K562 (cell line): ENCODE measurements around the gene LRRC4B. TPM values are rescaled to one million over a fixed set of nuclear protein-coding genes. Genes with fewer than 3 reads are reported as not detected.

Source experiments
- ARHGAP35 ChIP-seq: fragments of 450-650 bp; IDR thresholded peaks from 2 replicates; pipeline ENCODE4 v1.6.1; 2018; ENCODE audit not compliant: partially characterized antibody
- ARID2 ChIP-seq: fragments of 450-650 bp; IDR thresholded peaks from 2 replicates; pipeline ENCODE4 v1.6.1; 2017; ENCODE audit warnings: antibody characterized with exemption, mild to moderate bottlenecking
- FOXK2 ChIP-seq, 2 experiments: fragments of 450-650 bp; IDR thresholded peaks in 1 of 2; conservative IDR thresholded peaks in 1 of 2; 2 replicates each; pipeline ENCODE4 v1.6.1; 2016; ENCODE audit warnings: low read depth in 2 of 2, mild to moderate bottlenecking in 1 of 2
- OTX1 ChIP-seq: fragments of 450-650 bp; formaldehyde crosslinking; IDR thresholded peaks from 2 replicates; pipeline ENCODE4 v1.4.0; 2022; ENCODE audit warnings: mild to moderate bottlenecking
- SETDB1 ChIP-seq: IDR thresholded peaks from one replicate; pipeline ENCODE4 v1.6.1; 2012; ENCODE audit warnings: low read length, control low read depth, inconsistent platforms
- SMAD2 ChIP-seq: fragments of 150-350 bp; IDR thresholded peaks from 2 replicates; pipeline ENCODE4 v1.6.1; 2014; ENCODE audit warnings: low read depth, mild to moderate bottlenecking, low read length
- TBL1XR1 ChIP-seq, 2 experiments: IDR thresholded peaks; 2 replicates each; pipeline ENCODE4 v1.6.1; 2012; ENCODE audit warnings: improper control_type of control experiment in 2 of 2, low read length in 2 of 2, mild to moderate bottlenecking in 1 of 2
- TOE1 ChIP-seq, 2 experiments: fragments of 450-650 bp in 1 of 2; sonication (generic) in 1 of 2; formaldehyde crosslinking in 1 of 2; IDR thresholded peaks; 2 replicates each; pipeline versions ENCODE4 v1.7.1 to v1.8.0; 2016 to 2022; ENCODE audit warnings: borderline replicate concordance in 2 of 2, mild to moderate bottlenecking in 2 of 2, antibody characterized with exemption in 1 of 2, inconsistent platforms in 1 of 2, low read depth in 1 of 2, missing genetic modification reagents in 1 of 2, moderate library complexity in 1 of 2
- TRIM24 ChIP-seq, 2 experiments: fragments of 450-650 bp; IDR thresholded peaks; 2 replicates each; pipeline ENCODE4 v1.6.1; 2016
- ZNF584 ChIP-seq: fragments of 200-800 bp; sonication (Bioruptor generic); IDR thresholded peaks from 2 replicates; pipeline ENCODE4 v1.6.1; 2016; ENCODE audit warnings: low read depth, mild to moderate bottlenecking, missing genetic modification characterization, missing compliant biosample characterization
- ZNF695 ChIP-seq: fragments of 450-650 bp; formaldehyde crosslinking; IDR thresholded peaks from 2 replicates; pipeline ENCODE4 v1.4.0; 2020; ENCODE audit warnings: mild to moderate bottlenecking, moderate library complexity
- polyA plus RNA-seq, 8 experiments: library from polyadenylated mRNA; depleted of rRNA in 4 of 8; stranded (reverse) in 5 of 8; unstranded in 3 of 8; fragments of >200 nt; fragmentation: Nextera tagmentation in 2 of 8; fragmentation: Illumina TruSeq in 1 of 8; extraction: Ambion mirVana in 2 of 8; extraction: Trizol in 1 of 8; gene quantifications; 2 replicates each; pipeline versions ENCODE4 v1.2.1 to v1.2.3, GENCODE V29; 2011 to 2014; ENCODE audit warnings: inconsistent platforms in 1 of 8, missing spikeins in 1 of 8
- total RNA-seq, 7 experiments: library from RNA; depleted of rRNA in 6 of 7; stranded (reverse); fragments of >200 nt in 6 of 7; fragmentation: Illumina TruSeq in 2 of 7; extraction: Trizol in 2 of 7; gene quantifications; 2 replicates each; pipeline versions ENCODE4 v1.2.1 to v1.2.3, GENCODE V29; 2011 to 2021; ENCODE audit warnings: low replicate concordance in 1 of 7
- TF ChIP-seq, protein P1 (sequence below), 3 experiments: IDR thresholded peaks in 2 of 3; conservative IDR thresholded peaks in 1 of 3; 2 replicates each; pipeline ENCODE4 v1.5.1; 2011 to 2012; ENCODE audit warnings: low read length in 3 of 3, mild to moderate bottlenecking in 3 of 3, control low read depth in 2 of 3, improper control_type of control experiment in 1 of 3, inconsistent platforms in 1 of 3, low read depth in 1 of 3, mixed read lengths in 1 of 3, moderate library complexity in 1 of 3; ENCODE audit not compliant: insufficient read depth in 2 of 3
- TF ChIP-seq, protein P2 (sequence below): fragments of 250-450 bp; sonication (Bioruptor Pico); IDR thresholded peaks from 2 replicates; pipeline ENCODE4 v1.8.0; 2021; ENCODE audit warnings: moderate library complexity, mild to moderate bottlenecking, inconsistent platforms
- TF ChIP-seq, protein P3 (sequence below): fragments of 150-350 bp; IDR thresholded peaks from 2 replicates; pipeline ENCODE4 v1.6.1; 2014; ENCODE audit warnings: low read depth, mild to moderate bottlenecking, low read length, borderline replicate concordance
- TF ChIP-seq, protein P4 (sequence below): IDR thresholded peaks from 2 replicates; pipeline ENCODE4 v1.6.1; 2011; ENCODE audit warnings: borderline replicate concordance, low read depth, mild to moderate bottlenecking, moderate library complexity, low read length; ENCODE audit not compliant: insufficient read depth, poor library complexity, severe bottlenecking
- TF ChIP-seq, protein P5 (sequence below): fragments of 450-650 bp; formaldehyde crosslinking; conservative IDR thresholded peaks from 2 replicates; pipeline ENCODE4 v1.4.0; 2022; ENCODE audit warnings: mild to moderate bottlenecking, missing genetic modification characterization

The LRRC4B gene
- total and polyA plus RNA-seq, 9 of the 15 experiments (the other 6 are each of a cell fraction or from before 2014, with no cell fraction given): 0.18 to 9.6 (median 2.9) TPM; not detected in 2

DNA sequence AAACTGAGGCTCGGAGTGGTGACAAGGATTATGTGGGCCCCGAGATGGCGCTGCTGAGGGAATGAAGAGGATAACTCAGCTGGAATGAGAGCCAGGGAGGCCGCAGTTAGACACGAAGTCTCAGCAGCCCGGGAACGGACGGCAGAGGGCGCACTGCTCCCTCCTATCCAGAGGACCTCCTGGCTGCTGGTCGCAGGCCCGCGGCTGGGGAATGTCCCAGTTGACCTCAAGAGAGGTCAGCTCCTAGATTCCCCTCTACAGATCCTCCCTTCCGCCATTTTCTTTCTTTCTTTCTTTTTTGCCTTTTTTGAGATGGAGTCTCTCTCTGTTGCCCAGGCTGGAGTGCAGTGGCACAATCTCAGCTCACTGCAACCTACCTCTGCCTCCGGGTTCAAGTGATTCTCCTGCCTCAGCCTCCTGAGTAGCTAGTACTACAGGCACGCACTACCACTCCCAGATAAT is 30.4 kb downstream of the LRRC4B start (continued):
- TF ChIP-seq, protein P1, sequence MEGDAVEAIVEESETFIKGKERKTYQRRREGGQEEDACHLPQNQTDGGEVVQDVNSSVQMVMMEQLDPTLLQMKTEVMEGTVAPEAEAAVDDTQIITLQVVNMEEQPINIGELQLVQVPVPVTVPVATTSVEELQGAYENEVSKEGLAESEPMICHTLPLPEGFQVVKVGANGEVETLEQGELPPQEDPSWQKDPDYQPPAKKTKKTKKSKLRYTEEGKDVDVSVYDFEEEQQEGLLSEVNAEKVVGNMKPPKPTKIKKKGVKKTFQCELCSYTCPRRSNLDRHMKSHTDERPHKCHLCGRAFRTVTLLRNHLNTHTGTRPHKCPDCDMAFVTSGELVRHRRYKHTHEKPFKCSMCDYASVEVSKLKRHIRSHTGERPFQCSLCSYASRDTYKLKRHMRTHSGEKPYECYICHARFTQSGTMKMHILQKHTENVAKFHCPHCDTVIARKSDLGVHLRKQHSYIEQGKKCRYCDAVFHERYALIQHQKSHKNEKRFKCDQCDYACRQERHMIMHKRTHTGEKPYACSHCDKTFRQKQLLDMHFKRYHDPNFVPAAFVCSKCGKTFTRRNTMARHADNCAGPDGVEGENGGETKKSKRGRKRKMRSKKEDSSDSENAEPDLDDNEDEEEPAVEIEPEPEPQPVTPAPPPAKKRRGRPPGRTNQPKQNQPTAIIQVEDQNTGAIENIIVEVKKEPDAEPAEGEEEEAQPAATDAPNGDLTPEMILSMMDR (IDR thresholded peaks at IDR 0.05 in 2 of 3, conservative IDR thresholded peaks at IDR 0.05 in 1 of 3; ENCODE audit: insufficient read depth in 2 of 3, low read depth in 1 of 3, low read length in 3 of 3): peak; percentile 97 to 99 (median 98)
- TF ChIP-seq, protein P2, sequence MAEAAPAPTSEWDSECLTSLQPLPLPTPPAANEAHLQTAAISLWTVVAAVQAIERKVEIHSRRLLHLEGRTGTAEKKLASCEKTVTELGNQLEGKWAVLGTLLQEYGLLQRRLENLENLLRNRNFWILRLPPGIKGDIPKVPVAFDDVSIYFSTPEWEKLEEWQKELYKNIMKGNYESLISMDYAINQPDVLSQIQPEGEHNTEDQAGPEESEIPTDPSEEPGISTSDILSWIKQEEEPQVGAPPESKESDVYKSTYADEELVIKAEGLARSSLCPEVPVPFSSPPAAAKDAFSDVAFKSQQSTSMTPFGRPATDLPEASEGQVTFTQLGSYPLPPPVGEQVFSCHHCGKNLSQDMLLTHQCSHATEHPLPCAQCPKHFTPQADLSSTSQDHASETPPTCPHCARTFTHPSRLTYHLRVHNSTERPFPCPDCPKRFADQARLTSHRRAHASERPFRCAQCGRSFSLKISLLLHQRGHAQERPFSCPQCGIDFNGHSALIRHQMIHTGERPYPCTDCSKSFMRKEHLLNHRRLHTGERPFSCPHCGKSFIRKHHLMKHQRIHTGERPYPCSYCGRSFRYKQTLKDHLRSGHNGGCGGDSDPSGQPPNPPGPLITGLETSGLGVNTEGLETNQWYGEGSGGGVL (CRISPR knock-in tag): no peak
- no peak for TF ChIP-seq ZNF695 (CRISPR knock-in tag)
- TF ChIP-seq, protein P3, sequence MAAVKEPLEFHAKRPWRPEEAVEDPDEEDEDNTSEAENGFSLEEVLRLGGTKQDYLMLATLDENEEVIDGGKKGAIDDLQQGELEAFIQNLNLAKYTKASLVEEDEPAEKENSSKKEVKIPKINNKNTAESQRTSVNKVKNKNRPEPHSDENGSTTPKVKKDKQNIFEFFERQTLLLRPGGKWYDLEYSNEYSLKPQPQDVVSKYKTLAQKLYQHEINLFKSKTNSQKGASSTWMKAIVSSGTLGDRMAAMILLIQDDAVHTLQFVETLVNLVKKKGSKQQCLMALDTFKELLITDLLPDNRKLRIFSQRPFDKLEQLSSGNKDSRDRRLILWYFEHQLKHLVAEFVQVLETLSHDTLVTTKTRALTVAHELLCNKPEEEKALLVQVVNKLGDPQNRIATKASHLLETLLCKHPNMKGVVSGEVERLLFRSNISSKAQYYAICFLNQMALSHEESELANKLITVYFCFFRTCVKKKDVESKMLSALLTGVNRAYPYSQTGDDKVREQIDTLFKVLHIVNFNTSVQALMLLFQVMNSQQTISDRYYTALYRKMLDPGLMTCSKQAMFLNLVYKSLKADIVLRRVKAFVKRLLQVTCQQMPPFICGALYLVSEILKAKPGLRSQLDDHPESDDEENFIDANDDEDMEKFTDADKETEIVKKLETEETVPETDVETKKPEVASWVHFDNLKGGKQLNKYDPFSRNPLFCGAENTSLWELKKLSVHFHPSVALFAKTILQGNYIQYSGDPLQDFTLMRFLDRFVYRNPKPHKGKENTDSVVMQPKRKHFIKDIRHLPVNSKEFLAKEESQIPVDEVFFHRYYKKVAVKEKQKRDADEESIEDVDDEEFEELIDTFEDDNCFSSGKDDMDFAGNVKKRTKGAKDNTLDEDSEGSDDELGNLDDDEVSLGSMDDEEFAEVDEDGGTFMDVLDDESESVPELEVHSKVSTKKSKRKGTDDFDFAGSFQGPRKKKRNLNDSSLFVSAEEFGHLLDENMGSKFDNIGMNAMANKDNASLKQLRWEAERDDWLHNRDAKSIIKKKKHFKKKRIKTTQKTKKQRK: no peak
- no peak for TF ChIP-seq FOXK2 (conservative IDR thresholded peaks at IDR 0.05 in 1 of 2, IDR thresholded peaks at IDR 0.05 in 1 of 2; ENCODE audit: low read depth in 2 of 2)
- 0 out of 4 replicates have a peak, but pooled peaks of 1 of the 2 experiments have one; percentile 10 for TF ChIP-seq TBL1XR1 (IDR thresholded peaks at IDR 0.05; ENCODE audit: low read length in 2 of 2)
- TF ChIP-seq ARHGAP35: no peak
- TF ChIP-seq ARID2: peak; percentile 59
- no peak for TF ChIP-seq ZNF584
- TF ChIP-seq TOE1 (IDR thresholded peaks at IDR 0.05; ENCODE audit: borderline replicate concordance): peak; percentile 44; the same call in 1 of the 2 replicates
- no peak for TF ChIP-seq TOE1 (CRISPR knock-in tag; IDR thresholded peaks at IDR 0.05; ENCODE audit: borderline replicate concordance, low read depth)
- no peak for TF ChIP-seq SMAD2
- TF ChIP-seq, protein P4, sequence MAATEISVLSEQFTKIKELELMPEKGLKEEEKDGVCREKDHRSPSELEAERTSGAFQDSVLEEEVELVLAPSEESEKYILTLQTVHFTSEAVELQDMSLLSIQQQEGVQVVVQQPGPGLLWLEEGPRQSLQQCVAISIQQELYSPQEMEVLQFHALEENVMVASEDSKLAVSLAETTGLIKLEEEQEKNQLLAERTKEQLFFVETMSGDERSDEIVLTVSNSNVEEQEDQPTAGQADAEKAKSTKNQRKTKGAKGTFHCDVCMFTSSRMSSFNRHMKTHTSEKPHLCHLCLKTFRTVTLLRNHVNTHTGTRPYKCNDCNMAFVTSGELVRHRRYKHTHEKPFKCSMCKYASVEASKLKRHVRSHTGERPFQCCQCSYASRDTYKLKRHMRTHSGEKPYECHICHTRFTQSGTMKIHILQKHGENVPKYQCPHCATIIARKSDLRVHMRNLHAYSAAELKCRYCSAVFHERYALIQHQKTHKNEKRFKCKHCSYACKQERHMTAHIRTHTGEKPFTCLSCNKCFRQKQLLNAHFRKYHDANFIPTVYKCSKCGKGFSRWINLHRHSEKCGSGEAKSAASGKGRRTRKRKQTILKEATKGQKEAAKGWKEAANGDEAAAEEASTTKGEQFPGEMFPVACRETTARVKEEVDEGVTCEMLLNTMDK: peak; percentile 20
- TF ChIP-seq, protein P5, sequence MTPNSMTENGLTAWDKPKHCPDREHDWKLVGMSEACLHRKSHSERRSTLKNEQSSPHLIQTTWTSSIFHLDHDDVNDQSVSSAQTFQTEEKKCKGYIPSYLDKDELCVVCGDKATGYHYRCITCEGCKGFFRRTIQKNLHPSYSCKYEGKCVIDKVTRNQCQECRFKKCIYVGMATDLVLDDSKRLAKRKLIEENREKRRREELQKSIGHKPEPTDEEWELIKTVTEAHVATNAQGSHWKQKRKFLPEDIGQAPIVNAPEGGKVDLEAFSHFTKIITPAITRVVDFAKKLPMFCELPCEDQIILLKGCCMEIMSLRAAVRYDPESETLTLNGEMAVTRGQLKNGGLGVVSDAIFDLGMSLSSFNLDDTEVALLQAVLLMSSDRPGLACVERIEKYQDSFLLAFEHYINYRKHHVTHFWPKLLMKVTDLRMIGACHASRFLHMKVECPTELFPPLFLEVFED: 0 out of 2 replicates have a peak, but pooled peaks have one; percentile 57
- 0 out of 4 replicates have a peak, but pooled peaks have one; percentile 11 to 24 for TF ChIP-seq TRIM24 (IDR thresholded peaks at IDR 0.05)
- TF ChIP-seq OTX1: peak; percentile 77
- no peak for TF ChIP-seq SETDB1
